Loucy (cell line): ENCODE results near the gene PHF19.

ENCODE experiments used
- H2AFZ ChIP-seq: fragments of 200-600 bp; sonication (generic); 2 replicates; pipeline ENCODE4 v1.6.0; 2016; ENCODE audit warnings: antibody characterized with exemption, mild to moderate bottlenecking, low read length, moderate library complexity
- H3F3A ChIP-seq: fragments of 200-600 bp; 2 replicates; pipeline ENCODE4 v1.6.0; 2016; ENCODE audit warnings: antibody characterized with exemption, low read depth, mild to moderate bottlenecking
- H3K27me3 ChIP-seq: fragments of 200-600 bp; sonication (generic); 2 replicates; pipeline ENCODE4 v1.6.1; 2014; ENCODE audit warnings: low read length, mild to moderate bottlenecking; ENCODE audit not compliant: insufficient read depth, poor library complexity, severe bottlenecking
- H3K36me3 ChIP-seq: fragments of 200-600 bp; sonication (generic); 2 replicates; pipeline ENCODE4 v1.6.1; 2016; ENCODE audit warnings: low read length; ENCODE audit not compliant: insufficient read depth
- H3K4me1 ChIP-seq: fragments of 200-600 bp; sonication (generic); 2 replicates; pipeline ENCODE4 v1.5.1; 2014; ENCODE audit warnings: low read length, mild to moderate bottlenecking; ENCODE audit not compliant: insufficient read depth, poor library complexity, severe bottlenecking
- H3K4me2 ChIP-seq: fragments of 200-600 bp; sonication (generic); 2 replicates; pipeline ENCODE4 v1.6.0; 2014; ENCODE audit warnings: antibody characterized with exemption, low read length, low read depth, mild to moderate bottlenecking; ENCODE audit not compliant: poor library complexity, severe bottlenecking
- H3K4me3 ChIP-seq: fragments of 200-600 bp; sonication (generic); 2 replicates; pipeline ENCODE4 v1.5.1; 2014; ENCODE audit warnings: low read length, mild to moderate bottlenecking, mixed read lengths; ENCODE audit not compliant: poor library complexity, severe bottlenecking
- H3K79me2 ChIP-seq: fragments of 200-600 bp; sonication (generic); 2 replicates; pipeline ENCODE4 v1.6.1; 2014; ENCODE audit warnings: low read length; ENCODE audit not compliant: insufficient read depth
- H3K9ac ChIP-seq: fragments of 200-600 bp; sonication (generic); 2 replicates; pipeline ENCODE4 v1.6.0; 2014; ENCODE audit warnings: mild to moderate bottlenecking, low read depth, low read length, moderate library complexity; ENCODE audit not compliant: poor library complexity, severe bottlenecking
- H3K9me2 ChIP-seq: fragments of 200-600 bp; sonication (generic); replicated peaks from 2 replicates; pipeline ENCODE4 v1.6.1; 2016; ENCODE audit warnings: low read depth, low read length, mixed read lengths
- H3K9me3 ChIP-seq: fragments of 200-600 bp; sonication (generic); 2 replicates; pipeline ENCODE4 v1.6.1; 2014; ENCODE audit warnings: mild to moderate bottlenecking, antibody characterized with exemption, low read length, low read depth; ENCODE audit not compliant: insufficient read depth
- H4K20me1 ChIP-seq: fragments of 200-600 bp; sonication (generic); 2 replicates; pipeline ENCODE4 v1.6.0; 2014; ENCODE audit warnings: antibody characterized with exemption, low read length, mild to moderate bottlenecking; ENCODE audit not compliant: insufficient read depth, poor library complexity, severe bottlenecking
- EZH2phosphoT487 ChIP-seq: fragments of 200-600 bp; IDR thresholded peaks from 2 replicates; pipeline ENCODE4 v1.6.1; 2018; ENCODE audit warnings: antibody characterized with exemption, mild to moderate bottlenecking, moderate library complexity, borderline replicate concordance
- TF ChIP-seq, protein P1 (sequence below): fragments of 200-600 bp; sonication (generic); conservative IDR thresholded peaks from 2 replicates; pipeline ENCODE4 v1.5.1; 2014; ENCODE audit warnings: mild to moderate bottlenecking, antibody characterized with exemption, low read length

Gene PHF19

DNA sequence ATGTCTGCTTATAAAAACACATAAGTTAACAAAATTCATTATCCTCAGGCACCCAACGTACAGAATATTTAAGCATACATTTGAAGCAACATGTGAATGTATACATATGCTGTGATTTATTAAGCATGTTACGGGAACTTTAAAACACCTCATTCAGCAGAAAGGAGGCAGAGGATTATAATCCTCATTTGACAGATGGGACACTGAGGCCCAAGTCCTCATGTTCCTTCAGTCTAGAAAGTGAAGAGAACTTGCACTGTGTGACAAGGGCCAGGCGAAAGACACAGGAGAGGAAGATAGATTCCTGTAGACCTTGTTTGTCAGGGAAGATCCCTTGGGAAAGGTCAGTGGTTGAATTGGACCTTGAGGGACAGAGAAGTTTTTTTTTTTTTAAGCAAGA lies 26.7 kb downstream of the PHF19 start:
- no peak overlapping the region for H2AFZ ChIP-seq
- no peaks in the 10 kb centered on the region for H4K20me1 ChIP-seq
- TF ChIP-seq, protein P1, sequence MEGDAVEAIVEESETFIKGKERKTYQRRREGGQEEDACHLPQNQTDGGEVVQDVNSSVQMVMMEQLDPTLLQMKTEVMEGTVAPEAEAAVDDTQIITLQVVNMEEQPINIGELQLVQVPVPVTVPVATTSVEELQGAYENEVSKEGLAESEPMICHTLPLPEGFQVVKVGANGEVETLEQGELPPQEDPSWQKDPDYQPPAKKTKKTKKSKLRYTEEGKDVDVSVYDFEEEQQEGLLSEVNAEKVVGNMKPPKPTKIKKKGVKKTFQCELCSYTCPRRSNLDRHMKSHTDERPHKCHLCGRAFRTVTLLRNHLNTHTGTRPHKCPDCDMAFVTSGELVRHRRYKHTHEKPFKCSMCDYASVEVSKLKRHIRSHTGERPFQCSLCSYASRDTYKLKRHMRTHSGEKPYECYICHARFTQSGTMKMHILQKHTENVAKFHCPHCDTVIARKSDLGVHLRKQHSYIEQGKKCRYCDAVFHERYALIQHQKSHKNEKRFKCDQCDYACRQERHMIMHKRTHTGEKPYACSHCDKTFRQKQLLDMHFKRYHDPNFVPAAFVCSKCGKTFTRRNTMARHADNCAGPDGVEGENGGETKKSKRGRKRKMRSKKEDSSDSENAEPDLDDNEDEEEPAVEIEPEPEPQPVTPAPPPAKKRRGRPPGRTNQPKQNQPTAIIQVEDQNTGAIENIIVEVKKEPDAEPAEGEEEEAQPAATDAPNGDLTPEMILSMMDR = no peak
- TF ChIP-seq EZH2phosphoT487 = no peak
- peaks cover 5% of the 10 kb centered on the region; the same call in 1 of the 2 replicates for H3K79me2 ChIP-seq
- no peak overlapping the region for H3K4me2 ChIP-seq
- no peak overlapping the region for H3K9ac ChIP-seq
- no peaks in the 10 kb centered on the region for H3K9me3 ChIP-seq
- no peaks in the 10 kb centered on the region for H3K9me2 ChIP-seq
- no peaks in the 10 kb centered on the region; the same call in 1 of the 2 replicates for H3K36me3 ChIP-seq
- no peaks in the 10 kb centered on the region for H3F3A ChIP-seq
- H3K27me3 ChIP-seq = no peaks in the 10 kb centered on the region
- peaks cover 4% of the 10 kb centered on the region for H3K4me1 ChIP-seq
- H3K4me3 ChIP-seq = no peak overlapping the region

DNA sequence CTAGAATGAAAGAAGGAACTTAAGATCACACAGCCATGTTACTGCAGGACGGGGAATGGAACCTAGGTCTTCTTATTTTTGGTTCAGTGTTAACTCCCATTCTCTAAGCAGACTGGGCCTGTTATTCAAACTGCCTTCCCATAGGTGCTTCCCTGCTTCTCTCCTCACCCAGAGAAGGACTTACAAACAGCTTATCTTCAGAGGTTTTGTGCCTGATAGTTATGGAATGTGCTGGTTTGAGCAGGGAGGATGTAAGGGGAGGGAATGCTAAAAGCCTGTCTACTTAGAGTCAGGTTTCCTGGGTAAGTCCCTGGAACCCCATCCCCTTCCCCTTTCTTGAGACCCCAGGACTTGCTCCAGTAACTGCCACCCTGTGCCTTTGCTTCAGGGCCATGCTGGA lies 30.1 kb downstream of the PHF19 start:
- H3K36me3 ChIP-seq = no peaks in the 10 kb centered on the region
- H4K20me1 ChIP-seq = no peaks in the 10 kb centered on the region
- H3K9me3 ChIP-seq = no peaks in the 10 kb centered on the region
- peaks cover 32% of the 10 kb centered on the region for H3K79me2 ChIP-seq
- no peaks in the 10 kb centered on the region for H3K9me2 ChIP-seq
- H3K4me1 ChIP-seq = peaks cover 5% of the 10 kb centered on the region
- no peak for TF ChIP-seq EZH2phosphoT487
- TF ChIP-seq, protein P1 = no peak
- H3K4me2 ChIP-seq = no peak overlapping the region
- H2AFZ ChIP-seq = no peak overlapping the region
- no peaks in the 10 kb centered on the region for H3F3A ChIP-seq
- H3K27me3 ChIP-seq = no peaks in the 10 kb centered on the region
- H3K4me3 ChIP-seq = no peak overlapping the region
- no peak overlapping the region for H3K9ac ChIP-seq

DNA sequence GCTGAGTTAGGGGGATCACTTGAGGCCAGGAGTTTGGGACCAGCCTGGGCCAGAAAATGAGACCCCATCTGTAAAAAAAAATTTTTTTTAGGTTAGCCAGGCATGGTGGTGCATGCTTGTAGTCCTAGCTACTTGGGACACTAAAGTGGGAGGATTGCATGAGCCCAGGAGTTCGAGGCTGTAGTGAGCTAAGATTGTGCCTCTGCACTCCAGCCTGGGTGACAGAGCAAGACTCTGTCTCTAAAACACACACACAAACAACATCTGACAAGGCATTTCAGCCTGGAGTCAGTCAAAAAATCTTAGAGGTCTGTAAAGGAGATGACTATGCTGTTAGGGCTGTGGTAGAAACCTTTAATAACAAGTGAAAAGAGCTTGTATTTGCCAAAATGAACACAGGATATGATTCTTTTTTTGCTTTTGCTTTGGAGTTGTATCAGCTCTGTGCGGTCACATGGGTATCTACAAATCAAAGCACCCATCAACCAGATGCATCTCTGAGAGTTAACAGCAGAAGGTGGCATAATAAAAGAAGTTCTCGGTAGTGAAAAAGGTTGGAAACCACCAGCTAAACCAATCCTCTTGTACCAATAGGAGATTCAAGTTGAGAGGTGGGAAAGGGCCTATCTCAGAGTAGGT lies 30.6 kb downstream of the PHF19 start:
- Histone ChIP-seq H3K79me2 (peaks cover 38% of the 10 kb centered on the region), H2AFZ (no peak overlapping the region)

More for the DNA sequence above, 30.6 kb downstream of the PHF19 start:
- H3F3A ChIP-seq = no peaks in the 10 kb centered on the region
- H3K9me3 ChIP-seq = no peaks in the 10 kb centered on the region
- H3K4me2 ChIP-seq = no peak overlapping the region
- no peak overlapping the region for H3K4me3 ChIP-seq
- H3K9me2 ChIP-seq = no peaks in the 10 kb centered on the region
- H3K27me3 ChIP-seq = no peaks in the 10 kb centered on the region
- no peaks in the 10 kb centered on the region for H4K20me1 ChIP-seq
- H3K4me1 ChIP-seq = peaks cover 5% of the 10 kb centered on the region
- no peaks in the 10 kb centered on the region for H3K36me3 ChIP-seq
- no peak for TF ChIP-seq EZH2phosphoT487
- TF ChIP-seq, protein P1 = no peak
- no peak overlapping the region for H3K9ac ChIP-seq
